ENCODE results near the gene MYRIP.

Gene MYRIP

DNA sequence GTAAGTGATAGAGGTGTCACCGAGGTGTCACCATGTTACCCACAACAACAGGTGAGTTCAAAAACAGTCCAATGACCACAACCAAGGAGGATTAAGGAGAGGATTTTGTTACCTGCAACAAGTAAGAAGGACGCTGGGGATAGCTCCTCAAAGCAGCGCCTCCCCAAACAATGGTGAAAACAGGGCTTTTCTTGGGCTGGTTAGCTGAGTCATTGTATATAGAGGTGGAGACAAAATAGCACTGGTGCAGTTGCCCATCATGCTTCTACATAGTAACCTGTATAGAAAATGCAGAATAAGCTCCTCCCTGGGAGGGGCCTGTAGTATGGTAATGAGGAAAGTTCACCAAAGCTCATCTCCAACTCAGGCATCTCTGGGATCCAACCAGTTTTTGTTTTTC lies 383.2 kb downstream of the MYRIP start:
- TF ChIP-seq POLR2AphosphoS5 (IDR thresholded peaks at IDR 0.05; ENCODE audit: low read depth, low read length), result no peak
- no peak for TF ChIP-seq SIN3A (IDR thresholded peaks at IDR 0.05; ENCODE audit: borderline replicate concordance, insufficient read depth, low read length)
- TF ChIP-seq, protein P1, sequence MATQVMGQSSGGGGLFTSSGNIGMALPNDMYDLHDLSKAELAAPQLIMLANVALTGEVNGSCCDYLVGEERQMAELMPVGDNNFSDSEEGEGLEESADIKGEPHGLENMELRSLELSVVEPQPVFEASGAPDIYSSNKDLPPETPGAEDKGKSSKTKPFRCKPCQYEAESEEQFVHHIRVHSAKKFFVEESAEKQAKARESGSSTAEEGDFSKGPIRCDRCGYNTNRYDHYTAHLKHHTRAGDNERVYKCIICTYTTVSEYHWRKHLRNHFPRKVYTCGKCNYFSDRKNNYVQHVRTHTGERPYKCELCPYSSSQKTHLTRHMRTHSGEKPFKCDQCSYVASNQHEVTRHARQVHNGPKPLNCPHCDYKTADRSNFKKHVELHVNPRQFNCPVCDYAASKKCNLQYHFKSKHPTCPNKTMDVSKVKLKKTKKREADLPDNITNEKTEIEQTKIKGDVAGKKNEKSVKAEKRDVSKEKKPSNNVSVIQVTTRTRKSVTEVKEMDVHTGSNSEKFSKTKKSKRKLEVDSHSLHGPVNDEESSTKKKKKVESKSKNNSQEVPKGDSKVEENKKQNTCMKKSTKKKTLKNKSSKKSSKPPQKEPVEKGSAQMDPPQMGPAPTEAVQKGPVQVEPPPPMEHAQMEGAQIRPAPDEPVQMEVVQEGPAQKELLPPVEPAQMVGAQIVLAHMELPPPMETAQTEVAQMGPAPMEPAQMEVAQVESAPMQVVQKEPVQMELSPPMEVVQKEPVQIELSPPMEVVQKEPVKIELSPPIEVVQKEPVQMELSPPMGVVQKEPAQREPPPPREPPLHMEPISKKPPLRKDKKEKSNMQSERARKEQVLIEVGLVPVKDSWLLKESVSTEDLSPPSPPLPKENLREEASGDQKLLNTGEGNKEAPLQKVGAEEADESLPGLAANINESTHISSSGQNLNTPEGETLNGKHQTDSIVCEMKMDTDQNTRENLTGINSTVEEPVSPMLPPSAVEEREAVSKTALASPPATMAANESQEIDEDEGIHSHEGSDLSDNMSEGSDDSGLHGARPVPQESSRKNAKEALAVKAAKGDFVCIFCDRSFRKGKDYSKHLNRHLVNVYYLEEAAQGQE (IDR thresholded peaks at IDR 0.05; ENCODE audit: insufficient read depth in 1 of 2, low read depth in 2 of 2, low read length in 2 of 2), result no peak

DNA sequence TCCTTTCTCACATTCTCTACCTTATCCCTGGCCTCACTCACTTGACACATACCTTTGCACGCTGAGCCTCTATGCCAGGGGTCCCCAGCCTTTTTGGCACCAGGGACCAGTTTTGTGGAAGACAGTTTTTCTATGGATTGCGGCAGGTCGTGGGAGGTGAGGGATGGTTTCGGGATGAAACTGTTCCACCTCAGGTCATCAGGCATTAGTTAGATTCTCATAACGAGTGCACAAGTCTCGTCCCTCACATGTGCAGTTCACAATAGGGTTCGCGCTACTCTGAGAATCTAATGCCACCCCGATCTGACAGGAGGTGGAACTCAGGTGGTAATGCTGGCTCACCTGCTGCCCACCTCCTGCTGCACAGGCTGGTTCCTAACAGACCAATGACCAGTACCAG lies 387.6 kb downstream of the MYRIP start:
- TF ChIP-seq, protein P1 (IDR thresholded peaks at IDR 0.05; ENCODE audit: insufficient read depth in 1 of 2, low read depth in 2 of 2, low read length in 2 of 2), result no peak
- TF ChIP-seq SIN3A (IDR thresholded peaks at IDR 0.05; ENCODE audit: borderline replicate concordance, insufficient read depth, low read length) (no peak), FOXP2 (optimal IDR thresholded peaks at IDR 0.05; ENCODE audit: borderline replicate concordance, extremely low read depth, extremely low read length, insufficient read depth) (no peak), POLR2AphosphoS5 (IDR thresholded peaks at IDR 0.05; ENCODE audit: low read depth, low read length) (no peak), TAF1 (IDR thresholded peaks at IDR 0.05; ENCODE audit: borderline replicate concordance, insufficient read depth, low read length) (no peak)

DNA sequence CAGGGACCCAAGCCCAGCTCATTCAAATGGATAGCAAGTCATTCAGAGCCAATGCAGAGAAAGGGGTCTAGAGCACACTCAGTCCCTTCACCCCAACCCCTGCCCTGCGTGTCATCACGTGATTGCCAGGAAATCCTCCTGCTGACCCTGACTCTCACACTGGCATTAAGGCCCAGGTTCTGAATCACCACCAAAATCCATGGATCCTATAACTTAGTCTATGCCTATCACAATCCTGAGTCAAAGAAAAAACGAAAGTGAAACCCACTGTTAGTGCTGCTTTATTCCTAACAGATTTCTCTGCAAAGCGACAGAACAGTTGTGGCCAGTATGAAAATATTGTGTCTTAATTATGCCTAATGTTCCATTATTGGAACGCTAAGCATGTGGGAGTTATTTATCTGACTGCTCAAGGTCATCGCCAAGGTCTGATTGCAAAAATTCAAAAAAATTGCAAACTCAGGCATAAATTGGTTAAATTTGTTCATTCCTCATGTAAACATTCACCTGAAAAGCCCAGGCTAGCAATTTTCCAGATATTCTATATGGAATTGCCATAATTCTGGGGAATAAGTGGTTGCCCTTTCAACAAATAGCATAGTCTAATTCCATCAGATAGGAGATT lies 391.4 kb downstream of the MYRIP start:
- TF ChIP-seq, protein P1 (IDR thresholded peaks at IDR 0.05; ENCODE audit: insufficient read depth in 1 of 2, low read depth in 2 of 2, low read length in 2 of 2), result no peak
- TF ChIP-seq TAF1 (IDR thresholded peaks at IDR 0.05; ENCODE audit: borderline replicate concordance, insufficient read depth, low read length) (no peak), SIN3A (IDR thresholded peaks at IDR 0.05; ENCODE audit: borderline replicate concordance, insufficient read depth, low read length) (no peak), FOXP2 (optimal IDR thresholded peaks at IDR 0.05; ENCODE audit: borderline replicate concordance, extremely low read depth, extremely low read length, insufficient read depth) (no peak), POLR2AphosphoS5 (IDR thresholded peaks at IDR 0.05; ENCODE audit: low read depth, low read length) (no peak)

DNA sequence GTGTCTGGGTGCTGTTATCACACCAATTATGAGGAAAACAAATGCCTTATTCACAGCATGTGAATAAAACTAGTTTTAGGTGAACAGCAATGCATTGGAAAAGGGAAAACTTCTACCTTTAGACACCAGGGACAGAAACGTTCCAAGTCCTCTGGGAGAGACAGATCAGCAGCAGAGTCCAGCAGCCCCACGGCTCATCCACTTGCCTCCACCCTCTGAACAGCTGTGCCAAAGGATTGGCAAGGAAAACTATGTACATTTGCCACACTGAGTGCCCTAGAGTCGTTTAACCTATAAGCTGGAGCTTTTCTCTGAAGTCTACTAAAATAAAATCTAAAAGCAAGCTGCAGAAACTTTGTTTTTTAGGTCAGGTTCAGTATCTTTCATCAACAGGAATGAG lies 392.4 kb downstream of the MYRIP start:
- TF ChIP-seq, protein P1 (IDR thresholded peaks at IDR 0.05; ENCODE audit: insufficient read depth in 1 of 2, low read depth in 2 of 2, low read length in 2 of 2), result no peak
- TF ChIP-seq TAF1 (IDR thresholded peaks at IDR 0.05; ENCODE audit: borderline replicate concordance, insufficient read depth, low read length) (no peak), FOXP2 (optimal IDR thresholded peaks at IDR 0.05; ENCODE audit: borderline replicate concordance, extremely low read depth, extremely low read length, insufficient read depth) (no peak), SIN3A (IDR thresholded peaks at IDR 0.05; ENCODE audit: borderline replicate concordance, insufficient read depth, low read length) (no peak), POLR2AphosphoS5 (IDR thresholded peaks at IDR 0.05; ENCODE audit: low read depth, low read length) (no peak)

DNA sequence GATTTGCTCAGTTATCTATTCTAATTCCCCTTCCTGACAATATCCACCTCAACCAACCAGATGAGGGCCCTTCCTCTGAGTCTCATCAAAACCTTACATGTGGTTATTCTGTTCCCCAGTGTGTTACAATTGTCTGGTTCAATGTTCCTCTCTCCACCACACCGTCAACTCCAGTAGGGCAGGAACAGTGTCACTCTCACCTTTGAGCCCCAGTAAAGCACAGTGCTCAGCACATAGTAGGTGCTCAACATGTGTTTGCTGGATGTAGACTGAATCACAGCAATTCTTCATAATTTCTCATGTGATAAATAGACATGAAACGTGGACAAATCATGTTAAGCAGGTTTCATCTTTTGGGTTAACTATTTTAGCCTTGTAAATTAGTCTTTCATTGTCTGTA lies 397.1 kb downstream of the MYRIP start:
- TF ChIP-seq, protein P1 (IDR thresholded peaks at IDR 0.05; ENCODE audit: insufficient read depth in 1 of 2, low read depth in 2 of 2, low read length in 2 of 2), result no peak
- no peak for TF ChIP-seq SIN3A (IDR thresholded peaks at IDR 0.05; ENCODE audit: borderline replicate concordance, insufficient read depth, low read length)
- TF ChIP-seq POLR2AphosphoS5 (IDR thresholded peaks at IDR 0.05; ENCODE audit: low read depth, low read length), result no peak

All from PFSK-1 (cell line).